NCI-H82 treated with DMSO at 0.1 percent for 48 hours (cell line): ENCODE data around the gene LRRFIP2.
"Not testable (repeated sequence)": the region's sequence is repeated elsewhere in the genome, so short reads cannot be mapped to it uniquely, and the experiment has no call there.

Source experiments
- DNase-seq: peaks from one replicate; lab custom pipeline; 2025; ENCODE audit not compliant: unreplicated experiment; lab: John Stamatoyannopoulos, UW

Gene LRRFIP2

DNA sequence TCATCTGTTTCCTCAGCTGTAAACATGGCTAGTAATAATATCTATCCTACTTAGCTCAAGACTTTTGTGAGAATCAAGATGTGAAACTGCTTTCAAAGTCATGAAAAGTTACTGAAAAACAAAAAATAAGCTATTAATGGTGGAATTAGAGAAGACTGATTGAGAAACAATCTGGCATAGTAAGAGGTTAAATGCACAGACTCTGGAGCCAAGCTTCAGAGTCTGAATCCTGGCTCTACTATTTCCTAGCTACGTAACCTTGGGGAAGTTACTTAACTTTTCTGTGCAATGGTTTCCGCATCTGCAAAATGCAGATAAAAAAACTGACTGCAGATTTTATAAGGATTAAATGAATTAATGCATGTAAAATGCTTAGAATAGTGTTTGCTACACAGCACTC lies 28.8 kb downstream of the LRRFIP2 start:
- no peak for DNase-seq

DNA sequence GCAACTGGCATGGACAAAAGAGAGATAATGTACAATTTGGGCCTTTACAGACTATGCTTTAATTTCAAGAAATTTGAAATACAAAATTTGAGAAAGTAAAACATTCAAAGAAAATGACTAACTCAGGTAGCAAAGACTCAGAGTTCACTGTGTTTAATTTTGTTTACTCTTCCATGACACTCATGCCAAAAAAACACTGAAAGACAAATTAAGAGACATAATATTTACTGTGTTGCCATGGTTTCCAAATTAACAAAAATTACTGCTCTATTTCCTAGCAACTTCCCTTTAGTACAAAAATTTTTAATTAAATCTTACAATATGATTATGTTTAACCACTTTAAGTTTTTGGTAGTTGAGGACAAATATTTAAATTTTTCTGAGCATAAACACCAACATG lies 29.6 kb downstream of the LRRFIP2 start:
- no peak for DNase-seq

DNA sequence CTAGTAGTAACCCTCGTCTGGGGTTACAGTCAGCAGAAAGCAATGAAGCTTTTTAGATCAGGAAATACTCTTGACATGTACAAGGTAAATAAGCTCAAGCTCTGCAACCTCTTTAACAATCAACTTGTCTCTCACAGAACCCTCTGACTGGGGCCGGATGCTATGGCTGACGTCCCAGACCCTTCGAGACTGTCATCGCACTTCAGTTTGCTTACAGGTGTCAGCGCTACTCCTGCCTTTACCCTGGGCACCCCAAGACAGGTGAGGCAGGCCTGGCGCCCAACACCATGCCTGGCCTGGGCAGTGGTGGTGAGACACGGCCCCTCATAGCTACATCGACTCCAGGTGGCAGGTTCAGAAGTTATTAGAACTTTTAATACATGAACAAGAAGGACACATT lies 30.6 kb downstream of the LRRFIP2 start:
- no peak for DNase-seq

DNA sequence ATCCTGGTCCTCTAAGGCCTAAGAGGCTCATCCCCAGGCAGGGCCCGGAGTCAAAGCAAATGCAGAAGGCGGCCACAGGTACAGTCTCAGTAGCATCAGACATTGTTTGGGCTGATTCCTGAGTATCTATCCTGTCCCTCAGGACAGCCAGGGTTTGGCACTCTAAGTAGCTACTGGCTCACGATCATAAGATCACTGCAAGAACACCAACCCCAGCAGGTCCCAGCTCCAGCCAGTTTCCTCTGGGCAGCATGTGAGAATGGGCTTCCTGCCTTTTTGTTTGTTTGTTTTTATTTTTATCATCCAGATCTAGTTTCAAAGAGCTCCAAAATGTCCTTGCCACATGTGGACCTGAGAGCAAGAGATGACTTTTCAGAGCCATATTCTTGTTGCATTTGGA lies 32.7 kb downstream of the LRRFIP2 start:
- no peak for DNase-seq

DNA sequence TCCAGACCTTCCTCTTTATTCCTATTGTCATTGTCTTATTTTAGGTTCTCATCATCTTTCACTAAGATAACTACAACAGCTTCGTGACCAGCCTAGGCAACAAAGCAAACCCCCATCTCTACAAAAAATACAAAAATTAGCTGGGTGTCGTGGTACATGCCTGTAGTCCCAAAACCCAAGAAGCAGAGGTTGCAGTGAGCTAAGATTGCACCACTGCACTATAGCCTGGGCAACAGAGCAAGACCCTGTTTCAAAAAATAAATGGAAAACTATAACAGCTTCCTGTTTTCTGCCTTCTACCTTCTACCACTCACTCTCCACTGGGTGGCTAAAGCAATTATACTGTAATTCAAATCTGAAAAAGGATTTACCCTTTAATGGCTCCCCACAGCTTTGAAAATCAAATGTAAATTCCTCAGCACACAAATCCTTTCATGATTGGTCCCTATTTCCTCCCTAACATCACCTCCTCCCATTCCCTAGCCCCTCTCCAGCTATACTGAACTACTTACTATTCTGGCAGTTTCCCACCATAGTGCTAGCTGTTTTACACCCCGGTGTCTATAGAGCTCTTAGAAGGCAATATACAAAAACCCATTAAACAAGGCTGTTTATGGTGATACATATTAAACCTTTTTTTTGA lies 33.4 kb downstream of the LRRFIP2 start:
- no peak for DNase-seq

DNA sequence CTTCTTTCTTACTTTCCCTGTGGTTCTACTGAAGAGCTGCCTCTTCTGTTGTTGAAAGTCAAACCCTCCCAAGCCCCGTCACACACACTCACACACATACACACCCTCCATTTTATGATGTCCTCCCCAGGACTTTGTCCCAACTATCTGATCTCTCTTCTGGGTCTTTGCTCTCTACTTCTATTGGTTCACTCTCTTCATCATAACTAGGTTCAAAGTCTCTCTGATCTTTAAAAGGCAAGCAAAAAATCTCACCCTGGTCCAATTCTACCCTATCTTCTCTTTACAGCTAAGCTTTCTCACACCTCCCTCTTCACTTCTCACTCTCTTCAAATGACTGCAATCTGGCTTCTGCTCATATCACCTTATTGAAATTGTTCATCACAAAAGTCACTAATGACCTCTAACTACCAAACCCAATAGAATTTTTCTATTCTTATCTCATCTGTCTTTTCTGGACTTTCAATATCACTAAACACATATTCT lies 34.8 kb downstream of the LRRFIP2 start:
- DNase-seq, result no peak

DNA sequence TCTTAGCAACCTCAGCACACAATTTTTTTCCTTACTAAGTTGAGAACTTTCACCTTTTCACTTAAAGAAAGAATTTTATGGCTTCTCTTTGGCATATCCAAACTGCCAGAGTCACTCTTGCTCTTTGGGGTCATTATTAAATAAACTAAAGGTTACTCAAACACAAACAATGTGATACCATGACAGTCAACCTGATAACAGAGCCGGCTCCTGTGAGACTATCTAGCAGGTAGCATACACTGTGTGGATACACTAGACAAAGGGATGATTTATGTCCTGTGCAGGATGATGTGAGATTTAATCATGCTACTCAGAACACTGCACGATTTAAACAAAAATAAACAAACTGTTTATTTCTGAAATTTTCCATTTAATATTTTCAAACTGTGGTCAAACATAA lies 35.6 kb downstream of the LRRFIP2 start:
- no peak for DNase-seq

DNA sequence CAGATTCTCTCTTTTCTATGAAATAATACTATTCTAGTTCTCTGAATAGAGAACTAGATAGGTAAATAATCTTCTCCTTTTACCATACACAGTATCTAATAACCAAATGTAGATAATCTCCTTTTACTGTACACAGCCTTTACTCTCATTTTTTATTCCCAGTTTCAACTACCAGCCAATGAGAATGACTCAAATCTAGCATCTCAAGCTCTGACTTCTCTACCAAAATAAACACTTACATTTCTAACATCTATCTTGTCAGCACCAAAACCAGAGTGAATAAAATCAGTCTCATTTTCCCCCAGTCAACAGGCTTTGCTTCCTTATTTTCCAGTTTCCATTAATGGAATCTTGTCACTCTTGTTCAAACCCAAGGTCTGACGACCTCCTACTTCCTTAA lies 36.9 kb downstream of the LRRFIP2 start:
- no peak for DNase-seq

DNA sequence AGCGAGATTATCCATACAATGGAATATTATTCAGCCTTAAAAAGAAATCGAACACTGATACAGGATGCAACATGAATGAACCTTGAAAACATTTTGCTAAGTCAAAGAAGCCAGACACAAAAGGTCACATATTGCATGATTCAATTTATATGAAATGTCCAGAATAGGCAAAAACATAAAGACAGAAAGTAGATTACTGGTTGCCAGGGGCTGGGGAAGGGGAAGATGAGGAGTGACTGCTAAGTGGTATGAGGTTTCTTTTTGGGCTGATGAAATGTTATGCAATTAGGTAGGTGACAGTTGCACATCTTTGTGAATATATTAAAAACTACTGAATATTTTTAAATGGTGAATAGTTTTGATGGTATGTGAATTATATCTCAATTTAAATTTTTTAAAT lies 38.3 kb downstream of the LRRFIP2 start:
- no peak for DNase-seq

DNA sequence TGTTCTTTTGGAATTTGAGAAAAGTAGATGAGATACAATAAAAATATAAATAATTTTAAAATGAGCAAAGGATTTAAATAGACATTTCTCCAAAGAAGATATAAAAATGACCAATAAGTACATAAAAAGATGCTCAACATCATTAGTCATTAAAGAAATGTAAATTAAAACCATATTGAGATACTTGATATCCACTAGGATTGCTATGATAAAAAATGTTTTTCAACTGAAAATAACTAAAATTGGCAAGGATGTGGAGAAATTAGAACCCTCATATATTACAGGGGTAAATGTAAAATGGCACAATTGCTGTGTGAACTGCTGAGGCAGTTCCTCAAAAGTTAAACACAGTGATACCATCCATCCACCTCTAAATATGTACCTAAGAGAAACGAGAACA lies 38.8 kb downstream of the LRRFIP2 start:
- DNase-seq, result no peak

DNA sequence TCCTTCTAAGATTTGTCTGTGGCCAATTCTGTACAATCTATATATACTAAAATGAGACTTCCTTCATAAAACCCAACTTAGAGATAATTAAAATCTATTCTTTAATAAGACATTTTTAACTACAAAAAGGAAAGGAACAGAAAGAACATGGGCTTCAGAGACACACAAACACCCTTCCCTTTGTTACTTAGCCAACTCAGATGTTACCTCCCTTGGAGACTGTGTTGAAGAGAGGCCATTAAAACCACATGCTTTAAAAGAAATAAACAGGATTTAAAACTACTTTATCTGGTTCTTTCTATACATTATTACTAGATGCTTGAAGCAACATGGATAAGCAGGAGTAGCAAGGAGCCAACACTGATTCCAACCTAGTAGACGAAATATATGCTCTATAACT lies 42.0 kb downstream of the LRRFIP2 start:
- no peak for DNase-seq

DNA sequence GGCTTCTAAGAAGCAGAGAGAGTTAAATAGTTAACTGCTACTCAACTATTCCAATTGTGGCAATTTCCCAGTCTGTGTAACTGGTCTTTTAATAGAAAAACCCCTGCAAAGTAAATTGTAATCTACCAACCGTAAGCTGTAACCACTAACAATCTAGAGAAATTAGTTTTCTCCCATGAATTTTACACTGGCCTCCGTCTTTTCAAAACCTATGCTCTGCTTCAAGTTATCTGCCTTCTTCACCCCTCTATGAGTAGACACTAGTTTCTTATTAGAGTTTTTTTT lies 42.6 kb downstream of the LRRFIP2 start:
- no peak for DNase-seq

DNA sequence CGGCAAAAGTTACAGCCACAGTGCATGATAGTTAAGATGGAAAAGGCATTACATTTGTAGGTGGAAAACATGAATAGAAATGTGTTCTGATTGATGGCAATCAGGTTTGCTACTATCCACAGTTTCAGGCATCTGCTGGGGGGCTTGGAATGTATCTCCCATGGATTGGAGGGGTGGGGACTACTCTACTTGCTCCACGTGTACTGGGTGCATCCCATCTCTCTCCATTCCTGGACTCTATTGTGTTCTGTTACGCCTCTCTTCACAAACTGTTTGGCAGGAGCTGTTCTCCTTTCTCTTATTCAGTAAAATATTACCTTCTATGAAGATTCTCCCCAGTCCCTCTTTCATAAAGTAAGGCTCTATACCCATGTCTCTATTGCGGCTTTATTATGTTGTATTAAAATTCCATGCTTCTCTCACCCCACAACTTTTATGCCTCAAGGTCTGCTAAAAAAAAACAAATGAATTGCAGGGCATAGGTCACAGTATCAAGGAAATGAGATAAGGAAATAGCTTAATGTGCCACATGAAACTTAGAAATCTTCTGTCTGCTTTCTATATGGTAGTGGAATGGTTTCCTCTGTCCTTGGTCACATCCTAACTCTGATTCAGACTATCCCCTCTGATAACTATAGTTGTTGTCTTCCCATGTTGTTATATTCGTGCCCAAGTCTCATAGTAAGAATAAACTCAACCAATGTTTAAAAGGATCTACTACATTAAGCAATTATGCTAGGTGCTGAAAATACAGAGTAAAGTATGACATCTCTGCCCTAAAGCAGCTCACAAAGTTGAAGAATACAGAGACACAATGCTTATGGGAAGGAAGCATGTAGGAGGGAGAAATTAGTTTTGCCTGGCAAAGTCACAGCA lies 43.2 kb downstream of the LRRFIP2 start:
- no peak for DNase-seq

DNA sequence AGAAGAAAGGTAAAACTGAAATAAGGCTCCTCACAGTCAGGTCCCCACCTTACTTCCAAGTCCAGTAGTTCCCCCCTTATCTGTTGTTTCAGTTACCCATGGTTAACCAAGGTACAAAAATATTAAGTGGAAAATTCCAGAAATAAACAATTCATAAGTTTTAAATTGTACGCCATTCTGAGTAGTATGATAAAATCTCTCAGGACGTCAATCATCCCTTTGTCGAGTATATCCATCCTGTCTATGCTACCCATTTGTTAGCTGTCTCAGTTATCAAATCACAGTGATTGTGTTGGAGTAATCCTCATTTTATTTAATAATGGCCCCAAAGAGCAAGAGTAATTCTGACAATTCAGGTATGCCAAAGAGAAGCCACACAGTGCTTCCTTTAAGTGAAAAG lies 43.9 kb downstream of the LRRFIP2 start:
- DNase-seq, result no peak

DNA sequence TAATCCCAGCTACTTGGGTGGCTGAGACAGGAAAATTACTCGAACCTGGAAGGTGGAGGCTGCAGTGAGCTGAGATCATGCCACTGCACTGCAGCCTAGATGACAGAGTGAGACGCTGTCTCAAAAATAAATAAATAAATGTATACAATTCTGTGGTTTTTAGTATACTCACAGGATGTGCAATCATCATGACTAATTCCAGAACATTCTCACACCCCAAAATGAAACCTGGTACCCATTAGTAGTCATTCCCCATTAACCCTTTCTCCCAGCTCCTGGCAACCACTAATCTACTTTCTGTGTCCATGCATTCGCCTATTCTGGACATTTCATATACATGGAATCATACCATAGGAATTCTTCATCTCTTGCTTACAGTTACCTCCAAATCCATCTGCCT lies 44.5 kb downstream of the LRRFIP2 start:
- no peak for DNase-seq

DNA sequence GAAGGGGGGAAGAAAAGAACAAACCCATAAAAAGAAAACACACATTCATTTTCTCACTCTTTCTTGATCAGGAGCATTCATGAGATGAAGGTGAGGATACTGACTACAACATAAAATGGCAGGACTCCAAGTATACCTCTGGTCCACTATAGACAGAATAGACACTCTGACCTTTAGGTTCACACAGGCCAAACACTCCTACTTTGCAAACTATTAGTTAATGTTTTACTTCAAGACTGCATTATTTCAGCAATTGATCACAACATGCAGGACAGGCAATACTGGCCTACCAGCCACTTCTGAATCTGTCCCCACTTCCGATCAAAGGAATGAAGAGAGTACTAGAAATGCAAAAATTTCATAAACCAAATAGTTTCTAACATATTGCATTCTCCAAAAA lies 47.0 kb downstream of the LRRFIP2 start:
- DNase-seq, result no peak

DNA sequence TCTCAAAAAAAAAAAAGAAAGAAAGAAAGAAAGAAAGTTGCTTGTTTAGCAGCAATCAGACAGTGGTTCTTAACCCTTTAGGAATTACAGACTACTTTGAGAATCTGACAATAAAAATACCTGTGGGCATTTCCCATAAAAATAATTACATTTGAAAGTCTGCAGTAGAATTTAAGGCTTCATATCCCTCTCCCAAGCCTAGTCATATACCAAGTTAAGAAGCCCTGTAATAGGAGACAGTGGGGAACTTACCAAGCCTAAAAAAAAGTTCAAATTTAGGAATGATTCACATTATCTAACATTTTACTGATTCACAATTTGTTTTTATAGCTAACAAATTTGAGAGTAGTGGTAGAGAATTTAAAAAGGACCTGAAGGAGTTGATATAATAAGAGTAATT lies 47.5 kb downstream of the LRRFIP2 start:
- no peak for DNase-seq

DNA sequence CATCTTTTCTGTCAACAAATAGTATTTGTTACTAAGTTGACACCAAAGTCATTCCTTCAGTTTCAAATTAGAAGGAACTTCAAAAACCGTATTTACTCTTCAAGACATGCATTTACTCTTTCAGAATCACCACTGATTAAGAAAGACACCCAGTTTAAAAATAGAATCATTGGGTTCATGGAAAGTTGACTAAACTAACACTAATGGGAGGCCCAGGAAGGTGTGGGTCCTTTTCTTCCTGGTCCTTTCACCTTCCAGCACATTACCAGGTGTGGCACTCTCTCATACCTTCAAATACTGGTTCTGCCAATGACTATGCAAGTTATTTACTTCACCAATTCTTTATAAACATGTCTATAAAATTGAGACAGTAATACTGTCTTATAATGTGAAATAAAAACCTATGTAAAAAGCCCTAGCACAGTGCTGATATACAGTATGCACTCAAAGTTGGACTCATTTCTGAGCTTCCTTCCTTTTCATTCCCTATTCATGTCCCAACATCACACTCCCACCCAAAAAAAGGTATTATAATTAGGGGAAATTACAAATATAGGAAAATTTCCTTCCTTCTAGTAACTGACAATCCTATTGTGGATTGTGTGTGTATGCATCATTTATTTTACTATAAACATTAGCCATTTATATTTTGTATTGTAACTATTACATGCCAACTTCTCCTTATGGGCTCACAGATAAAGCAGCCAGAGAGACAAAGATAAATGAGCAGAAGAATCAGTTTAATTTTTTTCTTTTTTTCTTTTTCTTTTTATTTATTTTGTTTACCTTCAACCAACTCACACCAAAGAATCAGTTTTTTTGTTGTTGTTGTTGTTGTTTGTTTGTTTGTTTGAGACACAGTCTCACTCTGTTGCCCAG lies 48.9 kb downstream of the LRRFIP2 start:
- no peak for DNase-seq

DNA sequence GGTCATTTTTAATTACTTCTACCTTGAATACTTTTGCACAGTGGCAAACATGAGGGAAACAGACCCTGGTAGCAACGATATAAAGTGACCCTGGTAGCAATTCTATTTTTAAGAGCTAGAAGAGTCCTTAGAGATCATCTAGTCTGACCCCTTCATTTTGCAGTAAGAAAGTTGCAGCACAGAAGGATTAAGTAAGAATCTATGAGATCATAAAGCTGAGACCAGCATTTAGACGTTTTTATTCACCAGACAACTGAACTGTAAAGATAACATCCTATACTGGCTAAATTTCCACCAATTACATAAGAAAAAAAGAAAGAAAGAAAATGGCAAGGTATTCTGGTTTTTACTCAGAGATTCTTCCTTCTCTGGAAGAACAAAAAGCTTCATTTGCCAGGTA lies 49.9 kb downstream of the LRRFIP2 start:
- no peak for DNase-seq

DNA sequence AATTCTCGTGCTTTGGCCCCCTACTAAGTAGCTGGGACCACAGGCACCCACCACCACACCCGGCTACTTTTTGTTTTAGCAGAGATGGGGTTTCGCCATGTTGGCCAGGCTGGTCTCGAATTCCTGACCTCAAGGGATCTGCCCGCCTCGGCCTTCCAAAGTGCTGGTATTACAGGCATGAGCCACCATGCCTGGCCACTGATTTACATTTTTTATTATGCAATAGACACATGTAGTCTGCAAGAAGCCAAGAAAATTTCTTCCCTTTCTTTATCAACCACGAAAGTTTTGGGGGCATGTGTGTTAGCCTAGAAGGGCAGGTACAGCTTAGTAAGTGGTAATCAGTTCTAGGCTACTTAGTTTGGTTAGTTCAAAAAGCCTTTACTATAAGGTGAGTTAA lies 51.1 kb downstream of the LRRFIP2 start:
- DNase-seq, result no peak

DNA sequence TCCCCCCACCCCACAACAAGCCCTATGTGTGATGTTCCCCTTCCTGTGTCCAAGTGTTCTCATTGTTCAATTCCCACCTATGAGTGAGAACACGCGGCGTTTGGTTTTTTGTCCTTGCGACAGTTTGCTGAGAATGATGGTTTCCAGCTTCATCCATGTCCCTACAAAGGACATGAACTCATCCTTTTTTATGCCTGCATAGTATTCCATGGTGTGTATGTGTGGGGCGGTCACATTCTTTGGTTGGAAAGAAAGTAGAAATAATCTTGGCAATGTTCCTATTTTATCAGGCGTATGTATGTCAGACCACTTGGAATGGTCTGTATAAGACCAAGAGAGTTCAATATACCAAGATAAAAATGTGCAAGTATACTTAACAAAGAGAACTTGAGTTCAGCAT lies 52.3 kb downstream of the LRRFIP2 start:
- DNase-seq, result not testable (repeated sequence)

DNA sequence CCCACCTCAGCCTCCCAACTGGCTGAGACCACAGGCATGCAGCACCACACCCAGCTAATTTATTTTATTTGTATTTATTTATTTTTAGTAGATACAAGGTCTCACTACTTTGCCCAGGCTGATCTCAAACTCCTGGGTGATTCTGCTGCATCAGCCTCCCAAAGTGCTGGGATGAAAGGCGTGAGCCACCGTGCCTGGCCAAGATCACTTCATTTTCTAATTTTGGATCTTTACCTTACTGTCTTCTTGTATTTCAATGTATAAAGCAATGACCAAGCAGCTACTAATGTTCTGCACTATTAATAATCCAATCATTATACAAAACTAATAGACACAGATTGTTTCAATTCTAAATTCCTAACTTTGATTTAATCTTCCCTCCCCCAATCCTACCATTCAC lies 56.2 kb downstream of the LRRFIP2 start:
- DNase-seq, result no peak
